ENCODE results near the gene TMEM178B. TPM values are rescaled to one million over a fixed set of nuclear protein-coding genes. Genes with fewer than 3 reads are reported as not detected.

Gene TMEM178B
- total and polyA plus RNA-seq, 9 of the 15 experiments (the other 6 are each of a cell fraction or from before 2014, with no cell fraction given), result under 0.01 to 0.03 (median 0.01) TPM; not detected in 5

- Histone ChIP-seq H3K27me3 (ENCODE audit: control insufficient read depth in 2 of 2, insufficient read depth in 2 of 2, low read length in 2 of 2) (no peaks in the 10 kb centered on the region), H3K9ac (ENCODE audit: insufficient read depth in 1 of 2, low read depth in 2 of 2, low read length in 2 of 2) (no peak overlapping the region), H3K79me2 (ENCODE audit: control insufficient read depth, insufficient read depth, low read length) (no peaks in the 10 kb centered on the region), H4K20me1 (replicated peaks; ENCODE audit: control insufficient read depth, insufficient read depth, low read length) (no peaks in the 10 kb centered on the region), H3K4me3 (no peak overlapping the region), H3K9me3 (replicated peaks; ENCODE audit: control insufficient read depth, insufficient read depth, low read depth, low read length) (no peaks in the 10 kb centered on the region), H3K27ac (ENCODE audit: extremely low read depth, low read depth, low read length) (no peak overlapping the region), H3K9me1 (ENCODE audit: control insufficient read depth, insufficient read depth, low read length) (no peaks in the 10 kb centered on the region), H2AFZ (ENCODE audit: low read depth, low read length) (no peak overlapping the region), H3K4me1 (replicated peaks in 1 of 2; ENCODE audit: control insufficient read depth in 2 of 2, insufficient read depth in 2 of 2, low read length in 2 of 2) (no peaks in the 10 kb centered on the region), H3K4me2 (ENCODE audit: insufficient read depth, low read length) (no peak overlapping the region), H3K36me3 (ENCODE audit: control insufficient read depth, insufficient read depth, low read length) (no peaks in the 10 kb centered on the region)
- DNase-seq (ENCODE audit: extremely low read depth in 1 of 4, low spot score in 3 of 4), result no peak
- no TSS peak for BruUV-seq (replicated peaks)
- TF ChIP-seq CTCF (IDR thresholded peaks at IDR 0.05 in 2 of 3, conservative IDR thresholded peaks at IDR 0.05 in 1 of 3; ENCODE audit: insufficient read depth in 2 of 3, low read depth in 1 of 3, low read length in 3 of 3) (no peak), RBM25 (IDR thresholded peaks at IDR 0.05; ENCODE audit: low read depth, low read length, severe bottlenecking) (no peak), ZBTB43 (CRISPR knock-in tag; IDR thresholded peaks at IDR 0.05) (no peak), NR4A1 (CRISPR knock-in tag; IDR thresholded peaks at IDR 0.05) (no peak), NR4A1 (tag; IDR thresholded peaks at IDR 0.05) (no peak)
- in situ Hi-C loops (cut with MboI) (no loop called here), intact Hi-C loops (cut with micrococcal nuclease) (no loop called here)
- peak; percentile 19 for FAIRE-seq
- POLR2A ChIA-PET, result interaction anchor here (0.7 kb wide), 1 partner anchor 14 kb away, joined by 3 read pairs; no protein-coding TSS in a partner anchor
- CTCF ChIA-PET (ENCODE audit: low intra/inter-chr PET ratio), result no interaction called here
- ATAC-seq, result no peak
- whole genome bisulfite sequencing (ENCODE audit: insufficient coverage, low coverage, missing lambda C conversion rate), result 2% methylated on average over 3 of the region's 3 CpGs
Measured at GRCh38 chr7:141324870-141325269, 251.0 kb downstream of the TMEM178B start.
